NCI-H2196 treated with DMSO at 0.1 percent for 48 hours (cell line): ENCODE data around the gene DDX3X.
"Not testable (repeated sequence)": the region's sequence is repeated elsewhere in the genome, so short reads cannot be mapped to it uniquely, and the experiment has no call there.

Source experiments
- DNase-seq: peaks from one replicate; lab custom pipeline; 2025; ENCODE audit not compliant: unreplicated experiment; lab: John Stamatoyannopoulos, UW

The DDX3X gene

DNA sequence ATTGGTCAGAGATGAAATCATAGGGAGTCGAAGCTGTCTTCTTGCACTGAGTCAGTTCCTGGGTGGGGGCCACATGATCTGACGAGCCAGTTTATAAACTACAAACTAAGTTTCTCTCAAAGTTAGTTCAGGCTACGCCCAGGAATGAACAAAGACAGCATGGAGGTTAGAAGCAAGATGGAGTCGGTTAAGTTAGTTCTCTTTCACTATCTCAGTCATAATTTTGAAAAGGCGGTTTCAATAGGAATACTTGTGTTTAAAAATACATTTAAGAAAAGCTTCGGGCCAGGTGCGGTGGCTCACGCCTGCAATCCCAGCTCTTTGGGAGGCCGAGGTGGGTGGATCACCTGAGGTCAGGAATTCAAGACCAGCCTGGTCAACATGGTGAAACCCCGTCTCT is 77.3 kb downstream of the DDX3X start:
- not testable (repeated sequence) for DNase-seq

DNA sequence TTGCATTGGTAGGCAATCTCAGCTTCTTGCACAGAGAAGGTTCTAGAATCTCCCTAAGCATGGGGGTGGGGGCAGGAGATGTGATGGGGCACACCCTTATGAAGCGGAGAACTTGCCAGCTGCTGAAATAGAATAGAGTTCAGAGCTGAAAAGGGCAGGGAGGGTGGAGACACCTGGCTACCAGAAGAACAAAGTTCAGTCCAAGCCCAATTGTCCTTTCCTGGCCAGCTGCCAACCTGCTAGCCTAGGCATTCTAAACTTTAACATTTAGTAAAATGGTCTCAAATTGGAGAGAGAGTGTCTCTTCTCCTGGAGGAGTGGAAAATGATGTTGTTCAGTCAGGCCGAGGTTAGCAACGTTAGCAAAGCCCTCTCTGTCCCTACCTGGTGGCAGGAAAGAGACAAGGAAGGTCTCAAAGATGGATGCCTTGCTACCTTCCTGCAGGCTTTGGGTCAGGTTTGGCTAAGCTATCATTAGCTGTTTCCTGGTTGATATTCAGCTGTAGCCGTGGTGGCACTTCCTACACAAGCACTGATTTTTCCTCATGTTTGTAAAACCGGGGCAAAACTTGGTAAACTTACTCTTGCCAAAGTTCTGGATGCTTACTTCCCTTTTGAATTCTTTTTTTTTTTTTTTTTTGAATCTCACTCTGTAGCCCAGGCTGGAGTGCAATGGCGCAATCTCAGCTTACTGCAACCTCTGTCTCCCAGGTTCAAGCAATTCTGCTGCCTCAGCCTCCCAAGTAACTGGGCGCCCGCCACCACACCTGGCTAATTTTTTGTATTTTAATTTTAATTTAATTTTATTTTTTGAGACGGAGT is 78.5 kb downstream of the DDX3X start:
- DNase-seq = no peak
